DND-41 (cell line): ENCODE data around the gene LRRC10B.

Source experiments
- ATAC-seq: fragments of 200-7000 bp; cut with Tn5 transposase; 3 replicates; pipeline ENCODE4 v1.9.1; 2021; ENCODE audit warnings: low read depth; ENCODE audit not compliant: insufficient read depth
- DNase-seq: peaks from one replicate; pipeline ENCODE4 v3.0.0-alpha.2; 2020
- H2AFZ ChIP-seq: 2 replicates; pipeline ENCODE4 v1.6.0; 2012; ENCODE audit warnings: low read depth, low read length
- H3K27ac ChIP-seq: 2 replicates; pipeline ENCODE4 v1.5.1; 2012; ENCODE audit warnings: low read length, inconsistent platforms
- H3K27me3 ChIP-seq: fragments of 200-600 bp; sonication (generic); 2 replicates; pipeline ENCODE4 v1.6.0; 2012; ENCODE audit warnings: low read length, mild to moderate bottlenecking, inconsistent platforms; ENCODE audit not compliant: insufficient read depth, poor library complexity
- H3K36me3 ChIP-seq: 2 replicates; pipeline ENCODE4 v1.5.1; 2012; ENCODE audit warnings: low read length, inconsistent platforms; ENCODE audit not compliant: insufficient read depth
- H3K4me1 ChIP-seq: 2 replicates; pipeline ENCODE4 v1.5.1; 2012; ENCODE audit warnings: mild to moderate bottlenecking, low read length; ENCODE audit not compliant: insufficient read depth
- H3K4me2 ChIP-seq: 2 replicates; pipeline ENCODE4 v1.6.0; 2012; ENCODE audit warnings: mild to moderate bottlenecking, moderate library complexity, low read length, inconsistent platforms; ENCODE audit not compliant: insufficient read depth
- H3K4me3 ChIP-seq, 2 experiments: fragments of 200-600 bp in 1 of 2; shearing (Covaris generic) in 1 of 2; 2 replicates each; pipeline ENCODE4 v1.5.1; 2012 to 2016; ENCODE audit warnings: inconsistent platforms in 2 of 2, low read length in 2 of 2, mild to moderate bottlenecking in 2 of 2, low read depth in 1 of 2, moderate library complexity in 1 of 2
- H3K79me2 ChIP-seq: 2 replicates; pipeline ENCODE4 v1.6.0; 2012; ENCODE audit warnings: low read length, inconsistent platforms; ENCODE audit not compliant: insufficient read depth
- H3K9ac ChIP-seq: 2 replicates; pipeline ENCODE4 v1.6.0; 2012; ENCODE audit warnings: low read depth, mild to moderate bottlenecking, inconsistent platforms, low read length, moderate library complexity
- H3K9me3 ChIP-seq: 2 replicates; pipeline ENCODE4 v1.5.1; 2012; ENCODE audit warnings: low read length, moderate library complexity, mild to moderate bottlenecking, inconsistent platforms; ENCODE audit not compliant: insufficient read depth, severe bottlenecking
- H4K20me1 ChIP-seq: 2 replicates; pipeline ENCODE4 v1.6.0; 2012; ENCODE audit warnings: low read length; ENCODE audit not compliant: insufficient read depth
- CTCF ChIP-seq: IDR thresholded peaks from 2 replicates; pipeline ENCODE4 v1.5.1; 2012; ENCODE audit warnings: borderline replicate concordance, low read length, moderate library complexity, mild to moderate bottlenecking; ENCODE audit not compliant: poor library complexity, severe bottlenecking; ENCODE audit errors: extremely low read depth
- EZH2 ChIP-seq: IDR thresholded peaks from 3 replicates; pipeline ENCODE4 v1.6.1; 2012; ENCODE audit warnings: borderline replicate concordance, low read depth, mild to moderate bottlenecking, moderate library complexity, low read length, inconsistent platforms; ENCODE audit not compliant: severe bottlenecking

Gene LRRC10B

GRCh38 chr11:61510974-61511373 lies 2.4 kb downstream of the LRRC10B start:
- H4K20me1 ChIP-seq = no peaks in the 10 kb centered on the region
- H3K4me2 ChIP-seq = no peak overlapping the region
- H3K27me3 ChIP-seq = no peaks in the 10 kb centered on the region
- H3K79me2 ChIP-seq = no peaks in the 10 kb centered on the region
- no peak overlapping the region for H3K9ac ChIP-seq
- H2AFZ ChIP-seq = no peak overlapping the region
- no peak for TF ChIP-seq CTCF
- no peak for TF ChIP-seq EZH2
- no peaks in the 10 kb centered on the region for H3K4me1 ChIP-seq
- no peaks in the 10 kb centered on the region for H3K36me3 ChIP-seq
- no peaks in the 10 kb centered on the region for H3K9me3 ChIP-seq
- ATAC-seq (no peak), DNase-seq (no peak)
- H3K4me3 ChIP-seq = no peak overlapping the region
- no peak overlapping the region for H3K27ac ChIP-seq

GRCh38 chr11:61511383-61511782 lies 2.8 kb downstream of the LRRC10B start:
- Histone ChIP-seq H3K4me2 (no peak overlapping the region), H3K4me1 (no peaks in the 10 kb centered on the region), H3K36me3 (no peaks in the 10 kb centered on the region), H2AFZ (no peak overlapping the region), H3K79me2 (no peaks in the 10 kb centered on the region), H3K9me3 (no peaks in the 10 kb centered on the region), H3K4me3 (no peak overlapping the region), H4K20me1 (no peaks in the 10 kb centered on the region), H3K27ac (no peak overlapping the region), H3K27me3 (no peaks in the 10 kb centered on the region), H3K9ac (no peak overlapping the region)
- TF ChIP-seq CTCF (no peak), EZH2 (no peak)
- DNase-seq (no peak), ATAC-seq (no peak)

- ATAC-seq (no peak), DNase-seq (no peak)
- no peak overlapping the region for H2AFZ ChIP-seq
- TF ChIP-seq EZH2 (no peak), CTCF (no peak)
- H3K4me3 ChIP-seq = no peak overlapping the region
- H3K4me2 ChIP-seq = no peak overlapping the region
- H3K36me3 ChIP-seq = no peaks in the 10 kb centered on the region
- peaks cover 3% of the 10 kb centered on the region; the same call in 1 of the 2 replicates for H4K20me1 ChIP-seq
- no peaks in the 10 kb centered on the region for H3K27me3 ChIP-seq
- no peaks in the 10 kb centered on the region for H3K79me2 ChIP-seq
- no peaks in the 10 kb centered on the region for H3K9me3 ChIP-seq
- H3K9ac ChIP-seq = no peak overlapping the region
- no peaks in the 10 kb centered on the region for H3K4me1 ChIP-seq
- H3K27ac ChIP-seq = no peak overlapping the region
Observed at GRCh38 chr11:61512435-61512834, 3.9 kb downstream of the LRRC10B start.
